ENCODE results near the gene MTG1.

- TF ChIP-seq POLR2A (IDR thresholded peaks at IDR 0.05; ENCODE audit: low read length) (no peak), GATA1 (IDR thresholded peaks at IDR 0.05; ENCODE audit: low read depth, low read length) (no peak)
Observed at GRCh38 chr10:133349577-133350011, 44.4 kb upstream of the MTG1 start.

Measured in erythroblast (primary cell).